GM10266 (cell line): ENCODE data around the gene MAB21L4.

Source experiments
- DNase-seq: peaks from one replicate; pipeline ENCODE4 v3.0.0; 2012; ENCODE audit errors: extremely low spot score
- TF ChIP-seq, protein P1 (sequence below): IDR thresholded peaks from 2 replicates; pipeline ENCODE4 v1.5.1; 2012; ENCODE audit warnings: mild to moderate bottlenecking, low read depth; ENCODE audit not compliant: control insufficient read depth, insufficient read depth; ENCODE audit errors: missing control alignments

The MAB21L4 gene

DNA sequence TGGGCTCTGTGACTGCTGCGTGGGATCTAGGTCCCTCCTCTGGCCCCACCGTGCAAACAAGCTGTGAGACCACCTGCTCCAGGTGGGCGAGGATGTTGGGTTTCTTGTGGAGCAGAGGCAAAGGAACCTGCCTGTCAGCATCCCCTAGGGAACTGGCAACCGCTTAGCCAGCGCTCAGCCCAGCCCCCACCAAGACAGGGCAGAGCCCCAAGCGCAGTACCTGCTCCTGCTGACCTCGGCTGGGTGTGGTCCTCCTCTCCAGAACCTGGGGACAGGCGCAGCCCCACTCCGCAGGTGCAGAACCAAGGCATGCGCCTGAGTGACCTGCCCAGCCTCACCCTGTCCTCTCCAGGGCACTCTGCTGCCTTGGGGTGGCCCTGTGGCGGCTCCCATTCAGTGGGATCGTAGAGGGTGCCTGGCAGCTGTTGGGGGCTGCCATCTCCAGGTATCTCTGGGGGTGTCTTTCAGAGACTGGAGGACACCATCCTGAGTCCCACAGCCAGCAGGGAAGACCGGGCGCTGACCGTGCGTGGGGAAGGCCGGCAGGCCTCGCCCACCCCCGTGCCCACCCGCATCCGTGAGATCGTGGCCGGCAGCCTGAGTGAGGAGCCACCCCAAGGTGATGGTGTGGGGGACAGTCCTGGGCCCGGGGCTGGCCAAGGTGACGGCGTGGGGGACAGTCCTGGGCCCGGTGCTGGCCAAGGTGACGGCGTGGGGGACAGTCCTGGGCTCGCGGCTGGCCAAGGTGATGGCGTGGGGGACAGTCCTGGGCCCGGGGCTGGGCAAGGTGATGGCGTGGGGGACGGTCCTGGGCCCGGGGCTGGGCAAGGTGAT, 22.5 kb upstream of the MAB21L4 start:
- no peak for DNase-seq
- TF ChIP-seq, protein P1, sequence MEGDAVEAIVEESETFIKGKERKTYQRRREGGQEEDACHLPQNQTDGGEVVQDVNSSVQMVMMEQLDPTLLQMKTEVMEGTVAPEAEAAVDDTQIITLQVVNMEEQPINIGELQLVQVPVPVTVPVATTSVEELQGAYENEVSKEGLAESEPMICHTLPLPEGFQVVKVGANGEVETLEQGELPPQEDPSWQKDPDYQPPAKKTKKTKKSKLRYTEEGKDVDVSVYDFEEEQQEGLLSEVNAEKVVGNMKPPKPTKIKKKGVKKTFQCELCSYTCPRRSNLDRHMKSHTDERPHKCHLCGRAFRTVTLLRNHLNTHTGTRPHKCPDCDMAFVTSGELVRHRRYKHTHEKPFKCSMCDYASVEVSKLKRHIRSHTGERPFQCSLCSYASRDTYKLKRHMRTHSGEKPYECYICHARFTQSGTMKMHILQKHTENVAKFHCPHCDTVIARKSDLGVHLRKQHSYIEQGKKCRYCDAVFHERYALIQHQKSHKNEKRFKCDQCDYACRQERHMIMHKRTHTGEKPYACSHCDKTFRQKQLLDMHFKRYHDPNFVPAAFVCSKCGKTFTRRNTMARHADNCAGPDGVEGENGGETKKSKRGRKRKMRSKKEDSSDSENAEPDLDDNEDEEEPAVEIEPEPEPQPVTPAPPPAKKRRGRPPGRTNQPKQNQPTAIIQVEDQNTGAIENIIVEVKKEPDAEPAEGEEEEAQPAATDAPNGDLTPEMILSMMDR: no peak

DNA sequence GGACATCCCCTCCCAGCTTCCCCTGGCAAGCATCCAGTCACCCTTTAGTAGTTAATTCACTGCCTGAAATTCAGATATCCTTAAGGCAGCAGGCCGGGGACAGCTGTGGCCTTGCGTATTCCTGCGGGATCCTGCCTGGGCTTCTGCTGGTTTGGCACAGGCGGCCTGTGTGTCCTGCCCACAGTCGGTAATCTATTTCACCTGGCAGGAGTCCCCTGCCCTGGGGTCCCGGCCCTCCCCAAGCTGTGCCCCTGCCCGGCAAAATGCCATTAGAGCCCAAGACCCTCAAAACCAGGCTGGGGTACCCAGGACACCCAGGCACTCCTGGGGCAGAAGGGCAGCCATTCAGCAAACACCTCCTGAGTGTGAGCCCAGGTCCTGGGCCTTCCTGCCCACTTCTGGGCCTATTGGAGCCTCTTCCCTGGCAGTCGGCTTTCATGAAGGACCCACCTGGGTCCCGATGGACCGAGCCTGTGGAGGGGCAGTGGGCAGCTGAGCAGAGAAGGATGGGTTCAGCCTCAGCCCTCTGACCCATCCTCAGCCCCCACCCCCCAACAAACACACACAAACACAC, 21.8 kb upstream of the MAB21L4 start:
- TF ChIP-seq, protein P1: no peak
- DNase-seq: no peak

DNA sequence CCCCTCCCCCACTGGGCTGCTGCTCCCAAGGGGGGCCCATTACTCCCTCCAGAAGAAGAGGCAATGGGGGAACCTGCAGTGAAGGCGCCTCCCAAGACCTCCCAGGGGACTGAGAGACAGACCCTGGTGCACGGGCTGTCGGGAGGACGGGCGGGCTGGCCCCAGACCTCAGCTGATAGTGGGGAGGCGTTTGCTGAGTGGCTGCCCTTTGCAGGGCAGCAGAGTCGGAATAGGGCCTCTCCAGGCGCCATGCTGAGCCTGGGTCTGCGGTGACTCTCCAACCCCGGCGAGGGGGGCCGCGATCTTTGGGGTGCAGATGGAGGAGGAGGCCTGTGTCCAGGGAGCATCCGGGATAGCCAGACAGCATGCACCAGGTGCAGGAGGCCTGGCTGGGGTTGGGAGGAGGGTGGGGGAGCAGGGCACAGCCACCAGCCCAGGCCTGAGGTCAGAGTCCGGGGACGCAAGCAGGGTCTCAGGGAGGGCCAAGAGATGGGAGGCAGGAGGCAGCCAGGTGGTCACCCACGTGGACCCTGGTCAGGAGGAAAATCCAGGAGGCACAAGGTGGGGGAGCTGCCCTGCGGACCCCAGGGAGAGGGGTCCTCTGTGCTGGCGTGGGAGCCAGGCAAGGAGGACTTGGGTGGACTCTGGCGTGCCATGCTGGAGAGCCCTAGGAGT, 21.2 kb upstream of the MAB21L4 start:
- DNase-seq: no peak
- TF ChIP-seq, protein P1: no peak

DNA sequence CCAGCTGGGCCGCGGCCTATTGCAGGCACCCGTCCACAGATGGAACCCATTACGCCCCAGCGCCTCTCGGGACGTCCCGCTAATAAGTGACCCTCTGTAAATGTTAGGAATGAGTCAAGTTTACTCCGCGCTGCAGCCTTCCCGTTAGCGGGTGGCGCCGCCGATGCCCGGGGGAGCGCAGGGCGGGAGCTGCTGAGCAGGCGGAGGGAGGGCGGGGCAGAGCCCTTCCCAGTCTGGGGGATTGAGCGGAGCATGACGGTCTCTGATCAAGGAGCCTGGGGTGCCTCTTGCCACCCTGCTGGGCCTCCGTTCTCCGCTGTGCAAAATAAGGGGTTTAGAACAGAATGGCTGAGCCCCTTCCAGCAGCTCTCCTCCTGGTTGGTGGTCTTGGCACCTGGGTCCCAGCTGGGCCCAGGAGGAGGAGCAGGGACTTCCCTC, 20.6 kb upstream of the MAB21L4 start:
- DNase-seq: no peak

DNA sequence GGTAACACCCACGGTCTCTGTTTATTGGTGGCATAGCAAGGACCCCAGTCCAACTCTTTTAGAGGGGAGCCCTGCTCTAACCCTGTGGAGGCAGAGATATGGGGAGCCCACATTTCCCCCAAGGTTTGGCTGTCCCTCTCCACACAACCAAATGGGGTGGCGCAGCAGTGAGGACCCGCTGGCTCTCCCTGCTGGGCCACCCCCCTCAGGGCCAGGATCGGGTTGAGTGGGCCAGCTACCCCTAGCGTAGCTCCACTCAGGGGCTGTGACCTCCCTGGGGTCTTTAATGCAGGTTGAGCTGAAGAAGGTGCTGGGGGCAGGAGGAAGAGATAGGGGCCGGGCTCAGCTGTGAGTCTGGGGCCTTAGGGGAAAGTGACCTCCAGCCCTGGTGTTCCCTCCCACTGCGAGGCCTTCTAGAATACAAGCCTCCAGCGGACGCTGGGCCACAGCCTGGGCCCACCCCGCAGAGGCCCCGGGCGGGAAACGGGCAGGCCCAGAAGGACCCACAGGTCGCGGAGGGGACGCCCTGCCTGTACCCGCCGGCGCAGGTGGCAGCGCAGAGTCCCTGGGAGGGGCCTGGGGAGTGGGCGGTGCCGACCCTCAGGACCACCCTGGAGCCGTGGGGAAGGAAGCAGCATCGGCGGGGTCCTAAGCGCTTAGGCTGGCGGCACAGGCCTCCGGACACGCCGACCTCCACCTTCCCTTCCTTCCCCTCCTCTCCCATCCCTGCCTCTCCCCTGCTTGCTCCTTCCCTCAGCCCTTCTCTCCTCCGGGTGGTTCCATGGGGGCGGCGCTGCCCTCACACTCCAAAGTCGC, 19.8 kb upstream of the MAB21L4 start:
- TF ChIP-seq, protein P1: no peak
- DNase-seq: no peak

More for the DNA sequence above, 20.6 kb upstream of the MAB21L4 start:
- TF ChIP-seq, protein P1: no peak

DNA sequence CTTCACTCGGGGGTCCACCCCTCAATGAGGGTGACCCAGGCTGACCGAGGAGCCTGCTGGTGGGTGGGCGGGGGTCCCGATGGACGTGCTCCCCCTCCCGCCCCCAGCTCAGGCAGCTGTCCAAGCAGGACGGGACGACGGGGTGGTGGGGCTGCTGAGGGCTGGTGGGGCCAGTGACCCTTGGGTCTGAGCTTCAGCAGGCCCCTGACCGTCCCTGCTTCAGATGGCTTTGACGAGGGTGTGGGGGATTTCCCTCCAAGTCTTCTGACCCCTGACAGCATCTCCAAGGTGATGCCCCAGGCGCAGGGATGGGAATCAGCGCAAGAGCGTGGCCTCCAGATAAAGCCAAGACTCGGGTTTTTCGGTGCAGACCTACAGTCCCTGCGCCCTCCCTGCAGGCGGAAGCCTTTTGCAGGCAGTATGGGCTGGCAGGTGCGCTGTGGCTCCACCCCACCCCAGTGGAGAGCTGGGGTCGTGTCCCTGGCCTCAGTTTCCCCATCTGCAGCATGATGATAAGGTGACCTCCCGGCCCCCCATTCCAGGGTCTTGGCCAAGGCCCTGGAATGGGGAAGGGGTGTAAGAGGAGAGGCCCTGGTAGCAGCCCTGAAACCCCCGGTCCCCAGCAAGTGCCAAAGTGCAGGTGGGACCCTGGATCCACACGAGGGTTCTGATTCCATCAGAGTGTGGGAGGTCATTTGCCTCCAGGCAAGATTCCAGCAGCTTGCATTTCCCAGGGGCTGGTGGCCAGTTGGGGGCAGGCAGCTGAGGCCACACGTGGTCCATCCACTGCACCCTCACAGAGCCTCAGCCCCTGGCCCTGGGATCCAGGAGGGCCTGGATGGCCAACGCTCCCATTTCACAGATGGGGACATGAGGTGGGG, 18.9 kb upstream of the MAB21L4 start:
- TF ChIP-seq, protein P1: no peak

More for the DNA sequence above, 18.9 kb upstream of the MAB21L4 start:
- DNase-seq: no peak
